HepG2 (cell line): ENCODE data around the gene SNRPD3. TPM values are rescaled to one million over a fixed set of nuclear protein-coding genes. Genes with fewer than 3 reads are reported as not detected.

ENCODE experiments used
- ESRRA ChIP-seq: sonication (generic); formaldehyde crosslinking; IDR thresholded peaks from 2 replicates; pipeline ENCODE4 v1.5.1; 2020; ENCODE audit warnings: mild to moderate bottlenecking, low read depth, missing genetic modification reagents
- FLYWCH1 ChIP-seq: sonication (generic); formaldehyde crosslinking; IDR thresholded peaks from 2 replicates; pipeline ENCODE4 v1.8.1; 2023; ENCODE audit warnings: mild to moderate bottlenecking, missing genetic modification reagents
- FOXC1 ChIP-seq: sonication (generic); formaldehyde crosslinking; IDR thresholded peaks from 2 replicates; pipeline ENCODE4 v1.8.0; 2022; ENCODE audit warnings: mild to moderate bottlenecking, missing genetic modification reagents, borderline replicate concordance
- HIVEP1 ChIP-seq: sonication (generic); formaldehyde crosslinking; IDR thresholded peaks from 2 replicates; pipeline ENCODE4 v1.4.0; 2020; ENCODE audit warnings: mild to moderate bottlenecking, missing genetic modification reagents
- HMGA1 ChIP-seq: sonication (generic); formaldehyde crosslinking; conservative IDR thresholded peaks from 2 replicates; pipeline ENCODE4 v1.4.0; 2020; ENCODE audit warnings: missing genetic modification reagents
- HNF4A ChIP-seq: sonication (generic); formaldehyde crosslinking; IDR thresholded peaks from 2 replicates; pipeline ENCODE4 v1.4.0; 2020; ENCODE audit warnings: missing genetic modification reagents
- NAIF1 ChIP-seq: sonication (generic); formaldehyde crosslinking; IDR thresholded peaks from 2 replicates; pipeline ENCODE4 v1.5.0; 2020; ENCODE audit warnings: mild to moderate bottlenecking, missing genetic modification reagents, borderline replicate concordance
- NFKB2 ChIP-seq: sonication (generic); formaldehyde crosslinking; IDR thresholded peaks from 2 replicates; pipeline ENCODE4 v1.4.0; 2020; ENCODE audit warnings: missing genetic modification reagents, borderline replicate concordance
- NPAS2 ChIP-seq: sonication (generic); formaldehyde crosslinking; IDR thresholded peaks from 2 replicates; pipeline ENCODE4 v1.8.0; 2022; ENCODE audit warnings: mild to moderate bottlenecking, missing genetic modification reagents, borderline replicate concordance
- NRL ChIP-seq: sonication (generic); formaldehyde crosslinking; IDR thresholded peaks from 2 replicates; pipeline ENCODE4 v1.5.0; 2020; ENCODE audit warnings: missing genetic modification reagents, mild to moderate bottlenecking, moderate library complexity, borderline replicate concordance
- RFX5 ChIP-seq: IDR thresholded peaks from 2 replicates; pipeline ENCODE4 v1.6.1; 2011; ENCODE audit warnings: low read depth, low read length, improper control_type of control experiment
- RXRB ChIP-seq: IDR thresholded peaks from 2 replicates; pipeline ENCODE4 v1.6.1; 2016; ENCODE audit warnings: borderline replicate concordance, missing genetic modification reagents, missing compliant biosample characterization
- ZIK1 ChIP-seq: sonication (generic); formaldehyde crosslinking; IDR thresholded peaks from 2 replicates; pipeline ENCODE4 v1.5.0; 2020; ENCODE audit warnings: mild to moderate bottlenecking, low read depth, missing genetic modification reagents, borderline replicate concordance
- ZNF225 ChIP-seq: sonication (generic); formaldehyde crosslinking; IDR thresholded peaks from 2 replicates; pipeline ENCODE4 v1.4.0; 2020; ENCODE audit warnings: mild to moderate bottlenecking, missing genetic modification reagents
- ZNF30 ChIP-seq: sonication (generic); formaldehyde crosslinking; IDR thresholded peaks from 2 replicates; pipeline ENCODE4 v1.5.0; 2020; ENCODE audit warnings: mild to moderate bottlenecking, missing genetic modification reagents
- ZNF451 ChIP-seq: sonication (generic); formaldehyde crosslinking; IDR thresholded peaks from 2 replicates; pipeline ENCODE4 v1.5.0; 2020; ENCODE audit warnings: mild to moderate bottlenecking, missing genetic modification reagents
- ZNF737 ChIP-seq: sonication (generic); formaldehyde crosslinking; IDR thresholded peaks from 2 replicates; pipeline ENCODE4 v1.5.0; 2020; ENCODE audit warnings: missing genetic modification reagents, mild to moderate bottlenecking, borderline replicate concordance
- polyA plus RNA-seq, 8 experiments: library from polyadenylated mRNA; depleted of rRNA in 3 of 8; stranded (reverse) in 7 of 8; unstranded in 1 of 8; fragments of >200 nt; fragmentation: Illumina TruSeq in 4 of 8; extraction: Trizol in 4 of 8; gene quantifications; 2 replicates each; pipeline versions ENCODE4 v1.2.1 to v1.2.3, GENCODE V29; 2011 to 2016; ENCODE audit warnings: low read depth in 4 of 8, missing spikeins in 1 of 8, mixed read lengths in 1 of 8; ENCODE audit not compliant: insufficient read depth in 1 of 8
- total RNA-seq, 5 experiments: library from RNA; depleted of rRNA; stranded (reverse); fragments of >200 nt; fragmentation: Illumina TruSeq; extraction: Trizol; gene quantifications; 2 replicates each; pipeline ENCODE4 v1.2.3, GENCODE V29; 2016; ENCODE audit warnings: low read depth in 1 of 5
- TF ChIP-seq, protein P1 (sequence below), 2 experiments: IDR thresholded peaks; 2 replicates each; pipeline ENCODE4 v1.6.1; 2011 to 2012; ENCODE audit warnings: low read length in 2 of 2, borderline replicate concordance in 1 of 2, low read depth in 1 of 2, mild to moderate bottlenecking in 1 of 2, moderate library complexity in 1 of 2
- TF ChIP-seq, protein P2 (sequence below): sonication (generic); formaldehyde crosslinking; IDR thresholded peaks from 2 replicates; pipeline ENCODE4 v1.4.0; 2020; ENCODE audit warnings: missing genetic modification reagents, borderline replicate concordance

The SNRPD3 gene
- total and polyA plus RNA-seq, 2 of the 13 experiments (the other 11 are each of a cell fraction or from before 2014, with no cell fraction given): 110 to 209 TPM

DNA sequence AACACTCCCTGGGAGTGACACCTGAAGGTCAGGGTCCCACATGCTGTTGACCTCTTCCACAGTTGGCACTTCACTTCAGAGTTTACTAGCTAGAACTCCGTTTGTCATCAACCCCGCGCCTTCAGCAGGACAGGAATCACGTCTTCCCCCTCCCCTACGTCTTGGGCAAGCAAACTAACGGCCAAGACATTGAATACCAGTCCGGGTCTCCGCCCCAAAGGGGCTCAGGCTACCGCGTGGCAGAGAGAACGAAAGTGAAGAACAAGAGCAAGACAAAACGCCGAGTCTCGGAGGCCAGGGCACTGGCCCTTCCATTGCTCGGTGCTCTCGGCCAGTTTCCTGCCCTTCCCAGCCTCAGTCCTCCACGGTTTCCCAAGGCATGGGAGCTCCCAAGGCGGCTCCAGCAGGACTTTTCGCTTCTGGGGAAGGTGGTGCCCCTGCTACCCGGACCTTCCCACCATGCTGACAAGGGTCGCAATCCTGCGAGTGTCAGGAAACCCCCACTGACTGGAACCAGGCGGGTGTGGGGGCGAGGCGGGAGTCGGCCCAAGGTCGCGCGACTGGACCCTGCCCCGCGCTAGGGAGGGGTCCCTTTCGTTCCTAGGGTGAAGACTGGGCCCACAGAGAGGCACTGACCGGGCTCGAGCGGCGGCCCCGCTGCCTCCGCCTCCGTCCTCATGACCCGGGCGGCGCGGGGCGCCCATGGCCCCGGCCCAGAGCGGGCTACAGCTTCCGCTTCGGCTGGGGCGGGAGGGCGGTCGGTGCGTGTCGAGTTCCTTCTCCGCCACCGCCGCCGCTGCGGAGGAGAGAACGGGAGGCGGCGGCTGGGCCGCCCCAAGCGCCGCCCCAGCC lies 1.3 kb upstream of the SNRPD3 start, which contains the start of gene GUCD1 (continued):
- TF ChIP-seq, protein P1, sequence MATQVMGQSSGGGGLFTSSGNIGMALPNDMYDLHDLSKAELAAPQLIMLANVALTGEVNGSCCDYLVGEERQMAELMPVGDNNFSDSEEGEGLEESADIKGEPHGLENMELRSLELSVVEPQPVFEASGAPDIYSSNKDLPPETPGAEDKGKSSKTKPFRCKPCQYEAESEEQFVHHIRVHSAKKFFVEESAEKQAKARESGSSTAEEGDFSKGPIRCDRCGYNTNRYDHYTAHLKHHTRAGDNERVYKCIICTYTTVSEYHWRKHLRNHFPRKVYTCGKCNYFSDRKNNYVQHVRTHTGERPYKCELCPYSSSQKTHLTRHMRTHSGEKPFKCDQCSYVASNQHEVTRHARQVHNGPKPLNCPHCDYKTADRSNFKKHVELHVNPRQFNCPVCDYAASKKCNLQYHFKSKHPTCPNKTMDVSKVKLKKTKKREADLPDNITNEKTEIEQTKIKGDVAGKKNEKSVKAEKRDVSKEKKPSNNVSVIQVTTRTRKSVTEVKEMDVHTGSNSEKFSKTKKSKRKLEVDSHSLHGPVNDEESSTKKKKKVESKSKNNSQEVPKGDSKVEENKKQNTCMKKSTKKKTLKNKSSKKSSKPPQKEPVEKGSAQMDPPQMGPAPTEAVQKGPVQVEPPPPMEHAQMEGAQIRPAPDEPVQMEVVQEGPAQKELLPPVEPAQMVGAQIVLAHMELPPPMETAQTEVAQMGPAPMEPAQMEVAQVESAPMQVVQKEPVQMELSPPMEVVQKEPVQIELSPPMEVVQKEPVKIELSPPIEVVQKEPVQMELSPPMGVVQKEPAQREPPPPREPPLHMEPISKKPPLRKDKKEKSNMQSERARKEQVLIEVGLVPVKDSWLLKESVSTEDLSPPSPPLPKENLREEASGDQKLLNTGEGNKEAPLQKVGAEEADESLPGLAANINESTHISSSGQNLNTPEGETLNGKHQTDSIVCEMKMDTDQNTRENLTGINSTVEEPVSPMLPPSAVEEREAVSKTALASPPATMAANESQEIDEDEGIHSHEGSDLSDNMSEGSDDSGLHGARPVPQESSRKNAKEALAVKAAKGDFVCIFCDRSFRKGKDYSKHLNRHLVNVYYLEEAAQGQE (IDR thresholded peaks at IDR 0.05; ENCODE audit: borderline replicate concordance in 1 of 2, low read depth in 1 of 2, low read length in 2 of 2): peak in 1 of 2 experiments; percentile 30; a peak in 1 of 4 replicates
- TF ChIP-seq ZIK1: no peak
- TF ChIP-seq ESRRA (CRISPR knock-in tag): peak; percentile 40; the same call in 1 of the 2 replicates
- 0 out of 2 replicates have a peak, but pooled peaks have one; percentile 67 for TF ChIP-seq ZNF30 (CRISPR knock-in tag)
- no peak for TF ChIP-seq ZNF737 (CRISPR knock-in tag)
- peak; percentile 59; the same call in 1 of the 2 replicates for TF ChIP-seq ZNF225 (CRISPR knock-in tag)
- no peak for TF ChIP-seq NPAS2 (CRISPR knock-in tag)
- TF ChIP-seq NAIF1 (CRISPR knock-in tag): no peak
- TF ChIP-seq FOXC1: peak; percentile 82
- TF ChIP-seq ZNF451 (CRISPR knock-in tag): 0 out of 2 replicates have a peak, but pooled peaks have one; percentile 52
- peak; percentile 56; the same call in 1 of the 2 replicates for TF ChIP-seq HIVEP1 (CRISPR knock-in tag)
- TF ChIP-seq HNF4A (CRISPR knock-in tag): peak; percentile 57
- TF ChIP-seq RFX5: no peak
- TF ChIP-seq NRL (CRISPR knock-in tag): 0 out of 2 replicates have a peak, but pooled peaks have one; percentile 26
- TF ChIP-seq, protein P2, sequence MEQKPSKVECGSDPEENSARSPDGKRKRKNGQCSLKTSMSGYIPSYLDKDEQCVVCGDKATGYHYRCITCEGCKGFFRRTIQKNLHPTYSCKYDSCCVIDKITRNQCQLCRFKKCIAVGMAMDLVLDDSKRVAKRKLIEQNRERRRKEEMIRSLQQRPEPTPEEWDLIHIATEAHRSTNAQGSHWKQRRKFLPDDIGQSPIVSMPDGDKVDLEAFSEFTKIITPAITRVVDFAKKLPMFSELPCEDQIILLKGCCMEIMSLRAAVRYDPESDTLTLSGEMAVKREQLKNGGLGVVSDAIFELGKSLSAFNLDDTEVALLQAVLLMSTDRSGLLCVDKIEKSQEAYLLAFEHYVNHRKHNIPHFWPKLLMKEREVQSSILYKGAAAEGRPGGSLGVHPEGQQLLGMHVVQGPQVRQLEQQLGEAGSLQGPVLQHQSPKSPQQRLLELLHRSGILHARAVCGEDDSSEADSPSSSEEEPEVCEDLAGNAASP (CRISPR knock-in tag): no peak
- TF ChIP-seq NFKB2 (CRISPR knock-in tag): no peak; the same call in 1 of the 2 replicates
- no peak for TF ChIP-seq HMGA1 (CRISPR knock-in tag)
- no peak for TF ChIP-seq RXRB (CRISPR knock-in tag)
- 0 out of 2 replicates have a peak, but pooled peaks have one; percentile 50 for TF ChIP-seq FLYWCH1 (CRISPR knock-in tag)
